NCI-H1105 (cell line): ENCODE data around the gene PRKAR2B.
"Not testable (repeated sequence)": the region's sequence is repeated elsewhere in the genome, so short reads cannot be mapped to it uniquely, and the experiment has no call there.

Experiments
- DNase-seq: peaks from one replicate; lab custom pipeline; 2025; lab: John Stamatoyannopoulos, UW

The PRKAR2B gene

GRCh38 chr7:107078517-107078966 is 34.0 kb downstream of the PRKAR2B start:
- peak; percentile 15 for DNase-seq

GRCh38 chr7:107079212-107079940 is 34.9 kb downstream of the PRKAR2B start:
- DNase-seq = no peak

- no peak for DNase-seq
These were observed 35.6 kb downstream of the PRKAR2B start for GRCh38 chr7:107080099-107080505.

- no peak for DNase-seq
These were observed 36.0 kb downstream of the PRKAR2B start for GRCh38 chr7:107080533-107080932.

GRCh38 chr7:107085180-107085579 is 40.7 kb downstream of the PRKAR2B start:
- DNase-seq = no peak

GRCh38 chr7:107089627-107090026 is 45.1 kb downstream of the PRKAR2B start:
- DNase-seq = no peak

GRCh38 chr7:107090457-107090856 is 46.0 kb downstream of the PRKAR2B start:
- no peak for DNase-seq

GRCh38 chr7:107091306-107091705 is 46.8 kb downstream of the PRKAR2B start:
- no peak for DNase-seq

GRCh38 chr7:107093671-107094070 is 49.2 kb downstream of the PRKAR2B start:
- DNase-seq = not testable (repeated sequence)

- not testable (repeated sequence) for DNase-seq
These were observed 54.6 kb downstream of the PRKAR2B start for GRCh38 chr7:107099154-107099553.

- no peak for DNase-seq
These were observed 56.3 kb downstream of the PRKAR2B start for GRCh38 chr7:107100824-107101223.

- no peak for DNase-seq
These were observed 58.9 kb downstream of the PRKAR2B start for GRCh38 chr7:107103369-107103768.

- DNase-seq = no peak
These were observed 60.3 kb downstream of the PRKAR2B start for GRCh38 chr7:107104801-107105200.

GRCh38 chr7:107105591-107106245 is 61.2 kb downstream of the PRKAR2B start:
- no peak for DNase-seq

- no peak for DNase-seq
These were observed 64.4 kb downstream of the PRKAR2B start for GRCh38 chr7:107108793-107109371.

- DNase-seq = no peak
These were observed 65.5 kb downstream of the PRKAR2B start for GRCh38 chr7:107109955-107110354.

GRCh38 chr7:107111196-107111595 is 66.7 kb downstream of the PRKAR2B start:
- DNase-seq = no peak

- no peak for DNase-seq
These were observed 69.4 kb downstream of the PRKAR2B start for GRCh38 chr7:107113866-107114265.

- DNase-seq = no peak
These were observed 70.6 kb downstream of the PRKAR2B start for GRCh38 chr7:107115114-107115513.

GRCh38 chr7:107115762-107116540 is 71.4 kb downstream of the PRKAR2B start:
- DNase-seq = no peak

- DNase-seq = peak; percentile 7
These were observed 73.8 kb downstream of the PRKAR2B start for GRCh38 chr7:107118109-107118900.
